GM19467 (cell line): ENCODE results near the gene NOP56.

Source experiments
- ATAC-seq: cut with Tn5 transposase; IDR thresholded peaks from one replicate; pipeline ENCODE4 v1.9.1; 2021; ENCODE audit warnings: mild to moderate bottlenecking, moderate library complexity; ENCODE audit not compliant: unreplicated experiment

NOP56 gene

DNA sequence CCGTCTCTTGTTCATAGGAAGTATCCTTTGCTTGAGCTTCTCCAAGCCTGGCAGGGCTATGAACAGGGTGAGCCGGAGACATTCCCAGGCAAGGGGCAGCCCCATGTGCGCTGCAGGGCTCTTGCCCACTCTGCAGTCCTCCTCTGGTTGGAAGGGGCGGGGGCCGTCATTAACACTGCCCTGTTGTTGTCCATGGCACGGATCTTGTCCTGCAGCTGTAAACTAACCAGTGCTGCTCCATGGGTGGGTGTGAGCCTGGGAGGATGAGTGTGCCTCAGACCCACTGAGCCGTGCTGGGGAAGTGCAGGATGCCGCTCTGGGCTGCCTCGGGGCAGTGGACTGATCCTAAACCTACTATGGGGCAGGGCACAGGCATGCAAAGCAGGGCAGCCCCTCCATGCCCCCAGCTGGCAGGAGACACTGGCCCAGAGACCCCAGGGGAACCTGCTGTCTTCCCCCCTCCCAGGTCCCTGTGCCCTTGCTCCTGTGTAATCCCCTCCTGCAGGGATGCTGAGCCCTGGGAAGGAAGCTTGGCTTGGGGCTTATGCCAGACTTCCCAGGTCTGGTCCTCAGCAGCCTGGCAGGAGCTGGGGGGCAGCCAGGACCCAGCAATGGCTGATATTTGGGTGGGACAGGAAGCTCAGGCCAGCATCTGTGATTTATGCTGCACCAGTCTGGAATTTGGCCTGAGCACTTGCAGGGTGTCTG is 48.6 kb downstream of the NOP56 start:
- ATAC-seq: no peak

DNA sequence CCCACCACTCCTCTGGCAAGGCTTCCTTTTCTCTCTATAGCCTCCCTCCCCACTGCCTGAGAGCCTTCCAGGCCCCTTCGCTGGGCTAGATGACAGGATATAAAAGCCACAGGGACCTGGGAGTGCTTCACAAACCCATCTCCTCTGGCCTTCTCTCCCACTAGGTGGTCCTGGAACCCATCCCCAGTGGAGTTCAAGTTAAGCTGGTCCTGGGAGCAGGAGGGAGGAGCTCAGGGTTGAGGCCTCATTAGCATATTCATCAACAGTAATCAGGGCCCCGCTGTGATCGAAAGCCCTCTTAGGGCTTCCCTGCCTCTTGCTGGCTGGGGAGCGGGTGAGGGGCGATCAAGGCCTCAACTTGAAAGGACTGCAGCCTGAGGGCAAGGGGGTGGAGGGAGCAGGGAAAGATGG is 49.2 kb downstream of the NOP56 start:
- no peak for ATAC-seq

DNA sequence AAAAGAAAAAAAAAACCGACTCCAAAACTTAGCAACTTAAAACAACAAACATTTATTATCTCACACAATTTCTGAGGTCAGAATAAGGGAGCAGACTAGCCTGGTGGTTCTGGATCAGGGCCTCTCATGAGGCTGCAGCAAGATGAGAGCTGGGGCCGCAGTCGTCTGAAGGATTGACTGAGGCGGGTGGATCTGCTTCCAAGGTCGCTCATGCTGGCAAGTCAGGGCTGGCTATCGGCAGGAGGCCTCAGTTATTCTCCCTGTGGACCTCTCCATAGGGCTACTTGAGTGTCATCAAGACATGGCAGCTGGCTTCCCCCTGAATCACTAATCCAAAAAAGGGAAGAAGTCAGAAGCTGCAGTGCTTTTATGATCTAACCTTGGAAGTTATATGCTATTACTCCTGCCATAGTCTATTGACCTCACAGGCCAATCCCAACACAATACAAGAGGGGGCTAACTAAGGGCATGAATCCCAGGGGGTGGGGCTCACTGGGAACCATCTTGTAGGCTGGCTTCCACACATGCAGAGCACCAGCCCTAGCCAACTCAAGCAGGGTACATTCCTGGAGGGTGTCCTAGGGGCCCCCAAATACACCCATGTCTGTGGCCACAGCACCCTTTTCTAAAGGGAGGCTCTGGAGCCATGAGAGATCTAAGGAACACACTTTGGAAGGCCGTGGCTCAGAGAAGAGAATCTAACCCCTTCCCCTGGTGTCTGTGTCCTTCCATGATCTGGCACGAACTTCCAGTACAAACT is 51.5 kb downstream of the NOP56 start:
- ATAC-seq: no peak

DNA sequence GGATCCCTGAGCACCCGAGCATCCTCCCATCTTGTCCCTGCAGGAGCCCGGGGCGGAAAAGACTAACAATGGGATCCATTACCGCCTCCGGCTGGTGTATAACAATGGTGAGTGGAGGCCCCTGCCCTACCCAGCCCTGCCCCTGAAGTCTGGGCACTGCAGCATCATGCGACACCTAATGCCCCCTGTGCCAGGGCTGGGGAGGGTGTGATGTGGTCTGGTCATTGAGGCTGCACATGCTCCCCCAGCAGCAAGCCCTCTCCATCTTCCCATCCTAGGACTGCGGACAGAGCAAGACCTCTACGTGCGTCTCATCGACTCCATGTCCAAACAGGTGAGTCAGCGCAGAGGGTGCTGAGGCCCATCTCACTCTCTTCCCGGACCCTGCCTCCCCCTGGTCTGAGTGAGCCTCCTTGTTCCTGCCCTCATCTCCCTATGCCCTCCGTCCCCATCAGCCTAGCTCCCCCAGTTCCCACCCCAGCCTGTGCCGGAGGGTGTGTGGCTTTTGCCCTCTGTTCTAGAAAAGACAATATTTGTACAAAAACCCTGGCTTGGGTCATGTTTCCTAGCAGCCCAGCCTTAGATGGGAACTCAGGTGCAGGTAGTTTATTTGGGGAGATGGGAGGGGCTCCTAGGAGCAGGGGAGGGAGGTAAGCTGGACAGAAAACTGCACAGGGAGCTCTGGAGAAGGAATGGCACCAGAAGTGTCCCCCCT is 53.7 kb downstream of the NOP56 start:
- ATAC-seq: no peak

DNA sequence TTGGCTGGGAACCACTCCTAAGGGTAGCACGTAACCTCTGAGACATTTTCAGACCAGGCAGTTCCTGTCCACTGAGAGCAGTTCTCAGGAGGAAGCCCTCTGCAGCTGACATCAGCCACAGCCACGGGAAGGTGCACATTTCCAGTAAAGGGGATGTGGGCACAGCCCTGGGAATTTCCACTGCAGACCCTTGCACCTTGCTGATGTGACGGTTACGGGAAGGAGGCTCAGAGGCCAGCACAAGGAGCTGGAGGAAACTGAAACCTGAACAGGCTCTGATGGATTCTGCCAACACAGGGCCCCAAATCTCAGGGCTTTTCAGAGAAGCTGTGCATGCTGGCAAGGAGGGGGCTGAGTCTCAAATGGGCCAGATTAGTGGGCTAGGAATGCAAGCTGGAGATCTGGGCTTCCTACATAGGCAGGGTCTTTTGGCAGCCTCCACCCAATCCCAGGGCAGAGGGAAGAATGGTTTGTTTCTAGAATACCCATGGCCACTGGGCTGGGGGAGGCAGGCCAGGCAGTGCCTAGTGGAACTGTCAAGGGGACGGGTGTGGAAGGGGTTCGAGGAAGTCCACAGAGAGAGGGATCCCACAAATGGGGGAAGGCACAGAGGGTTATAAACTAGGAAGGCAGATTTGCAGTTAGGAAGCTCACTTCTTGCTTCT is 54.4 kb downstream of the NOP56 start:
- no peak for ATAC-seq

DNA sequence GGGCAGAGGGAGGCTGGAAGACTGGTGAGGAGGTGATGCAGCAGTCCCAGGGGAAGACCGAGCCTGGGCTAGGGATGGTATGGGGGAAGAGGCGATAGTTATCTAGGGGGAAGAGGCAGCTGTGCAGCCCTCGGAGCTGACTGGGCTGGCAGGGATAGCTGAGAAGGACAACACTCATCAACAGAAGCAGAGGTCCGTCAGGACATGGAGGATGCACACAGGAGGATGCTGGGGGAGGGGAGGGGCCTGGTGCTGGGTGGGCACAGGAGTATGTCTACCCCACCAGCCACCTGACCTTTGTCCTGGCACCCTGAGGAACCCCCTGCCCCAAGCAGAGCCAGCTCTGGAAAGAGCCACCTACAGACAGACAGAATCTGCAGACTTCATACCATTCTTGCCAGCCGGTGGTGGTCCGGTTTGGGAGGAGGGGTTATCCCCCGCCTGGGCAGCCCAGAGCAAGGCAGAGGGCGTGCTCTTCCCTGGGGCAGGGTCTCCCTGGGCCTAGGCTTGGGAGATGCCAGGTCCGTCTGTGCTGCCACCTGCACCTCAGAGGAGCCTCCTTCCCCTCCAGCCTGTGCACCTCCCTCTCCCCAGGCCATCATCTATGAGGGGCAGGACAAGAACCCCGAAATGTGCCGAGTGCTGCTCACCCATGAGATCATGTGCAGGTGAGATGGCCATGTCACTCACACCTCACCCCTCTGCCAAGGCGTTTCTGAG is 55.1 kb downstream of the NOP56 start:
- no peak for ATAC-seq
